NK-92 (cell line): ENCODE measurements around the gene MIOS.
"Not testable (repeated sequence)": the region's sequence is repeated elsewhere in the genome, so short reads cannot be mapped to it uniquely, and the experiment has no call there.

Source experiments
- DNase-seq: peaks from one replicate; lab custom pipeline; 2025; ENCODE audit not compliant: unreplicated experiment; lab: John Stamatoyannopoulos, UW

The MIOS gene

GRCh38 chr7:7554021-7554432, 12.7 kb upstream of the MIOS start:
- no peak for DNase-seq

GRCh38 chr7:7554649-7555575, 11.8 kb upstream of the MIOS start:
- DNase-seq, result no peak

- DNase-seq, result no peak
Observed at GRCh38 chr7:7556852-7557251, 9.8 kb upstream of the MIOS start.

GRCh38 chr7:7557252-7557651, 9.4 kb upstream of the MIOS start:
- DNase-seq, result no peak

GRCh38 chr7:7561591-7561990, 5.1 kb upstream of the MIOS start:
- not testable (repeated sequence) for DNase-seq

- no peak for DNase-seq
Observed at GRCh38 chr7:7562736-7563135, 3.9 kb upstream of the MIOS start.

GRCh38 chr7:7563269-7563668, 3.4 kb upstream of the MIOS start:
- no peak for DNase-seq

GRCh38 chr7:7563813-7564212, 2.9 kb upstream of the MIOS start:
- no peak for DNase-seq

- DNase-seq, result no peak
Observed at GRCh38 chr7:7564323-7564780, 2.3 kb upstream of the MIOS start.

- no peak for DNase-seq
Observed at GRCh38 chr7:7565018-7565680, 1.5 kb upstream of the MIOS start.

GRCh38 chr7:7565746-7566650, 686 bp upstream of the MIOS start:
- no peak for DNase-seq

- DNase-seq, result no peak
Observed at GRCh38 chr7:7567898-7568531, 1.3 kb downstream of the MIOS start.

- no peak for DNase-seq
Observed at GRCh38 chr7:7568553-7568952, 1.9 kb downstream of the MIOS start.

GRCh38 chr7:7569081-7569527, 2.4 kb downstream of the MIOS start:
- no peak for DNase-seq

GRCh38 chr7:7569615-7570014, 2.9 kb downstream of the MIOS start:
- DNase-seq, result no peak

GRCh38 chr7:7570584-7570983, 3.9 kb downstream of the MIOS start:
- no peak for DNase-seq

- DNase-seq, result no peak
Observed at GRCh38 chr7:7573701-7574100, 7.0 kb downstream of the MIOS start.

GRCh38 chr7:7576344-7576743, 9.7 kb downstream of the MIOS start:
- no peak for DNase-seq

GRCh38 chr7:7577888-7578287, 11.2 kb downstream of the MIOS start:
- DNase-seq, result no peak

- DNase-seq, result no peak
Observed at GRCh38 chr7:7579638-7580037, 13.0 kb downstream of the MIOS start.
